HepG2 (cell line): ENCODE data around the gene NGRN. TPM values are rescaled to one million over a fixed set of nuclear protein-coding genes. Genes with fewer than 3 reads are reported as not detected.

Source experiments
- BORCS8-MEF2B ChIP-seq: sonication (generic); formaldehyde crosslinking; IDR thresholded peaks from 2 replicates; pipeline ENCODE4 v1.8.0; 2022; ENCODE audit warnings: mild to moderate bottlenecking, missing genetic modification reagents
- DR1 ChIP-seq: sonication (generic); formaldehyde crosslinking; IDR thresholded peaks from 2 replicates; pipeline ENCODE4 v1.8.0; 2021; ENCODE audit warnings: mild to moderate bottlenecking, missing genetic modification reagents, inconsistent platforms
- HIVEP1 ChIP-seq: sonication (generic); formaldehyde crosslinking; IDR thresholded peaks from 2 replicates; pipeline ENCODE4 v1.4.0; 2020; ENCODE audit warnings: mild to moderate bottlenecking, missing genetic modification reagents
- JUND ChIP-seq: sonication (generic); formaldehyde crosslinking; IDR thresholded peaks from 2 replicates; pipeline ENCODE4 v1.8.0; 2022; ENCODE audit warnings: mild to moderate bottlenecking, missing genetic modification reagents
- KLF11 ChIP-seq: IDR thresholded peaks from 2 replicates; pipeline ENCODE4 v1.6.1; 2016; ENCODE audit warnings: missing compliant biosample characterization
- NCOA2 ChIP-seq: sonication (generic); formaldehyde crosslinking; IDR thresholded peaks from 2 replicates; pipeline ENCODE4 v1.8.0; 2022; ENCODE audit warnings: inconsistent platforms
- NFAT5 ChIP-seq: sonication (generic); formaldehyde crosslinking; IDR thresholded peaks from 2 replicates; pipeline ENCODE4 v1.4.0; 2020; ENCODE audit warnings: missing genetic modification reagents
- NRL ChIP-seq: sonication (generic); formaldehyde crosslinking; IDR thresholded peaks from 2 replicates; pipeline ENCODE4 v1.5.0; 2020; ENCODE audit warnings: missing genetic modification reagents, mild to moderate bottlenecking, moderate library complexity, borderline replicate concordance
- PHF8 ChIP-seq: sonication (generic); formaldehyde crosslinking; IDR thresholded peaks from 2 replicates; pipeline ENCODE4 v1.5.0; 2020; ENCODE audit warnings: missing genetic modification reagents
- RBM22 ChIP-seq: fragments of 200-400 bp; formaldehyde crosslinking; optimal IDR thresholded peaks from 2 replicates; pipeline ENCODE3; 2017; ENCODE audit warnings: mild to moderate bottlenecking, low read length, moderate library complexity
- SMARCE1 ChIP-seq: fragments of 450-650 bp; IDR thresholded peaks from 2 replicates; pipeline ENCODE4 v1.6.1; 2017; ENCODE audit warnings: borderline replicate concordance
- SRY ChIP-seq: sonication (generic); formaldehyde crosslinking; IDR thresholded peaks from 2 replicates; pipeline ENCODE4 v1.8.0; 2022; ENCODE audit warnings: mild to moderate bottlenecking, missing genetic modification reagents
- TEF ChIP-seq: sonication (generic); formaldehyde crosslinking; IDR thresholded peaks from 2 replicates; pipeline ENCODE4 v1.5.0; 2020; ENCODE audit warnings: missing genetic modification reagents
- TSC22D2 ChIP-seq: sonication (generic); formaldehyde crosslinking; IDR thresholded peaks from 2 replicates; pipeline ENCODE4 v1.5.1; 2020; ENCODE audit warnings: missing genetic modification reagents, mild to moderate bottlenecking, borderline replicate concordance
- ZFAT ChIP-seq: sonication (generic); formaldehyde crosslinking; conservative IDR thresholded peaks from 2 replicates; pipeline ENCODE4 v1.8.1; 2023; ENCODE audit warnings: missing genetic modification reagents, inconsistent platforms
- ZMYM3 ChIP-seq: sonication (generic); formaldehyde crosslinking; IDR thresholded peaks from 2 replicates; pipeline ENCODE4 v1.5.1; 2020; ENCODE audit warnings: mild to moderate bottlenecking, missing genetic modification reagents
- ZNF383 ChIP-seq: sonication (generic); formaldehyde crosslinking; IDR thresholded peaks from 2 replicates; pipeline ENCODE4 v1.4.0; 2020; ENCODE audit warnings: missing genetic modification reagents, mild to moderate bottlenecking, borderline replicate concordance
- ZNF569 ChIP-seq: sonication (generic); formaldehyde crosslinking; IDR thresholded peaks from 2 replicates; pipeline ENCODE4 v1.5.0; 2020; ENCODE audit warnings: mild to moderate bottlenecking, missing genetic modification reagents, moderate library complexity, borderline replicate concordance
- ZNF577 ChIP-seq: sonication (generic); formaldehyde crosslinking; IDR thresholded peaks from 2 replicates; pipeline ENCODE4 v1.4.0; 2020; ENCODE audit warnings: mild to moderate bottlenecking, low read depth, missing genetic modification reagents, borderline replicate concordance
- ZNF607 ChIP-seq: sonication (generic); formaldehyde crosslinking; IDR thresholded peaks from 2 replicates; pipeline ENCODE4 v1.5.1; 2020; ENCODE audit warnings: missing genetic modification reagents, mild to moderate bottlenecking, borderline replicate concordance
- ZNF670 ChIP-seq: sonication (generic); formaldehyde crosslinking; IDR thresholded peaks from 2 replicates; pipeline ENCODE4 v1.8.0; 2022; ENCODE audit warnings: mild to moderate bottlenecking, missing genetic modification reagents, borderline replicate concordance
- polyA plus RNA-seq, 8 experiments: library from polyadenylated mRNA; depleted of rRNA in 3 of 8; stranded (reverse) in 7 of 8; unstranded in 1 of 8; fragments of >200 nt; fragmentation: Illumina TruSeq in 4 of 8; extraction: Trizol in 4 of 8; gene quantifications; 2 replicates each; pipeline versions ENCODE4 v1.2.1 to v1.2.3, GENCODE V29; 2011 to 2016; ENCODE audit warnings: low read depth in 4 of 8, missing spikeins in 1 of 8, mixed read lengths in 1 of 8; ENCODE audit not compliant: insufficient read depth in 1 of 8
- total RNA-seq, 5 experiments: library from RNA; depleted of rRNA; stranded (reverse); fragments of >200 nt; fragmentation: Illumina TruSeq; extraction: Trizol; gene quantifications; 2 replicates each; pipeline ENCODE4 v1.2.3, GENCODE V29; 2016; ENCODE audit warnings: low read depth in 1 of 5

NGRN gene
- total and polyA plus RNA-seq, 2 of the 13 experiments (the other 11 are each of a cell fraction or from before 2014, with no cell fraction given): 39.8 to 63.7 TPM

GRCh38 chr15:90249203-90249863 is 16.1 kb upstream of the NGRN start, which contains the start of gene TTLL13 (continued):
- TF ChIP-seq ZMYM3 (CRISPR knock-in tag) (peak; percentile 68), ZNF577 (no peak), ZNF383 (no peak), KLF11 (0 out of 2 replicates have a peak, but pooled peaks have one; percentile 33), NRL (CRISPR knock-in tag) (0 out of 2 replicates have a peak, but pooled peaks have one; percentile 26), NCOA2 (0 out of 2 replicates have a peak, but pooled peaks have one; percentile 33), ZNF569 (CRISPR knock-in tag) (no peak), ZFAT (no peak), TSC22D2 (CRISPR knock-in tag) (no peak), JUND (CRISPR knock-in tag) (no peak), SRY (CRISPR knock-in tag) (0 out of 2 replicates have a peak, but pooled peaks have one; percentile 46), BORCS8-MEF2B (CRISPR knock-in tag) (peak; percentile 50; the same call in 1 of the 2 replicates), HIVEP1 (0 out of 2 replicates have a peak, but pooled peaks have one; percentile 18), PHF8 (peak; percentile 57), ZNF670 (CRISPR knock-in tag) (no peak), TEF (CRISPR knock-in tag) (no peak), SMARCE1 (no peak), DR1 (CRISPR knock-in tag) (0 out of 2 replicates have a peak, but pooled peaks have one; percentile 52), RBM22 (no peak), NFAT5 (CRISPR knock-in tag) (no peak), ZNF607 (CRISPR knock-in tag) (no peak)
